Measurements from ENCODE around the gene TOR1AIP1.
"Not testable (repeated sequence)": the region's sequence is repeated elsewhere in the genome, so short reads cannot be mapped to it uniquely, and the experiment has no call there.

Gene TOR1AIP1

DNA sequence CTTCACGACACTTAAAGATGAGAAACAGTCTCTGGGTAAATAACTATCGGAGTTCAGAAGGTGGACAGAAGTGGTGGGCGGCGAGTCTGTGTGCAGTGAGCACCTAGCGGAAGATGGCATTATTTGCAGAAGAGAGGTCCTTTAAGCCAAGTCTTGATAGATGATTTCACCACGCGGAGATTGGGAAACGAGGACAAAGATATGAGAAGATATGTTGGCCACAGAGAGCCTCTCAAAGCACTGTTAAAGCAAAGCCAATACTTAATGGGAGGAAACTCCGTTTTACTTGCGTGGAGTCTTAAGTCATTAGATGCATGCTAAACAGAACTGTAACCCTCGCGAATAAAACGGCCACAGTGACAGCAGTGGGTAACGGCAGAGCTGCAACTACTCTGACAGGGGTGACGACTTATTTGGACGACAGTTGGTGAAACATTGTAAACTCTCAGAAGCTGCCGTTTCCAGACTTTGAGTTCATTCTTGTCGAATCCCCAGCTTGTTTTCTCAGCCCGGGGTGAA is 71.9 kb downstream of the TOR1AIP1 start:
- Histone ChIP-seq H3K36me3 (no peaks in the 10 kb centered on the region), H3K27ac (peak overlapping the region; percentile 98), H3K4me1 (peaks cover 0 to 38% (median 14%) of the 10 kb centered on the region in 4 donors), H3K9me3 (no peaks in the 10 kb centered on the region), H3K27me3 (no peaks in the 10 kb centered on the region), H3K4me3 (peak overlapping the region; percentile 90 to 97)
- intact Hi-C loops (cut with DNase I; ENCODE audit: low total_unique reads), result loop anchor here (5.0 kb wide), 1 partner anchor 72 kb away; the partner anchor contains the start of gene TOR1AIP1
- TF ChIP-seq, protein P1, sequence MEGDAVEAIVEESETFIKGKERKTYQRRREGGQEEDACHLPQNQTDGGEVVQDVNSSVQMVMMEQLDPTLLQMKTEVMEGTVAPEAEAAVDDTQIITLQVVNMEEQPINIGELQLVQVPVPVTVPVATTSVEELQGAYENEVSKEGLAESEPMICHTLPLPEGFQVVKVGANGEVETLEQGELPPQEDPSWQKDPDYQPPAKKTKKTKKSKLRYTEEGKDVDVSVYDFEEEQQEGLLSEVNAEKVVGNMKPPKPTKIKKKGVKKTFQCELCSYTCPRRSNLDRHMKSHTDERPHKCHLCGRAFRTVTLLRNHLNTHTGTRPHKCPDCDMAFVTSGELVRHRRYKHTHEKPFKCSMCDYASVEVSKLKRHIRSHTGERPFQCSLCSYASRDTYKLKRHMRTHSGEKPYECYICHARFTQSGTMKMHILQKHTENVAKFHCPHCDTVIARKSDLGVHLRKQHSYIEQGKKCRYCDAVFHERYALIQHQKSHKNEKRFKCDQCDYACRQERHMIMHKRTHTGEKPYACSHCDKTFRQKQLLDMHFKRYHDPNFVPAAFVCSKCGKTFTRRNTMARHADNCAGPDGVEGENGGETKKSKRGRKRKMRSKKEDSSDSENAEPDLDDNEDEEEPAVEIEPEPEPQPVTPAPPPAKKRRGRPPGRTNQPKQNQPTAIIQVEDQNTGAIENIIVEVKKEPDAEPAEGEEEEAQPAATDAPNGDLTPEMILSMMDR (IDR thresholded peaks at IDR 0.05), result peak in 1 of 2 experiments; percentile 34
- peak in 1 of 2 donors; percentile 60 for DNase-seq

DNA sequence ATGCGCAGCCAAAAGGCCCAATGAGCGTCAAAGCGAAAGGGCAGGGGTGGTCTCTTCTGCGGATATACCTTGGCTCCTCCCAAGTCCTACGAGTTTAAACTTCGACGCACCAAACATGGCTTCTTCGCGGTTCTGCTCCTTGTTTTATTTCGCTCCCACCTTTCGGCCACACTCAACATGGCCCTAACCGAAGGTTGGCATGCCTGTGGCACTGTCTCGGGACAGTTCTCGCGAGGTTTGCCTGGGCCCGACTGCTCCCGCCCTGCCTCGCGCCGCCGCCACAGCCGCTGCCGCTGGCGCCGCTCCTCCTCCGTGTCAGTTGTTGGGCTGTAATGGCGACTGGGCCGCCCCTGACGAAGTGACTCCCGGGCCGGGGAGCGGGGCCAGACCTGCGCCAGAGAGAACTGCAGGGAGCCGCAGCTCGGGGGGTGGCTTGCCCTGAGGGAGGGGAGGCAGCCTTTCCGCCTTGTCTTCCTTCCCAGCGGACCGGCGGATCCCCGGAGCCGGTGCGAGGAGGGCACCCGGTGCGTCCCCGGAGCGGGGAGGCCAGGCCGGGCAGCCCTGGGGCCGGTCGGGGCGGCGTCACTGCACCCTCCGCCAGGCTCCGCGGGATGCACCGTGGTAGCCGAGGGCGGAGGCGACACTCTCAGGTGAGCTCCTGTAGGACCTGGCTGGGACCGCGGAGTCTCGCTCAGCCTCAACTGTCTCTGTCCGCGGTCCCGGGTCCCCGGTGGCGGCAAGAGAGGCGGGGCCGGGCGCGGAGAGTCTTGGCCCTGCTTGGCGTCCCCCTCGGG is 72.6 kb downstream of the TOR1AIP1 start, which contains the start of gene CEP350:
CEP350 (plus strand) TSS at position 318 of the 794 bp plus-strand sequence. CDS start 31,372 bp downstream, outside the sequence.
- H3K36me3 ChIP-seq, result no peaks in the 10 kb centered on the region
- H3K4me1 ChIP-seq, result peaks cover 0 to 44% (median 14%) of the 10 kb centered on the region in 4 donors
- no peaks in the 10 kb centered on the region for H3K27me3 ChIP-seq
- peak within 1 kb of the TSS; percentile 98 for H3K27ac ChIP-seq
- peak; percentile 98 to 99 for DNase-seq
- intact Hi-C loops (cut with DNase I; ENCODE audit: low total_unique reads), result loop anchor here (5.0 kb wide), 1 partner anchor 72 kb away; the partner anchor contains the start of gene TOR1AIP1
- TF ChIP-seq, protein P1 (IDR thresholded peaks at IDR 0.05), result no peak
- H3K9me3 ChIP-seq, result no peaks in the 10 kb centered on the region
- H3K4me3 ChIP-seq, result peak within 1 kb of the TSS; percentile 90 to 97

DNA sequence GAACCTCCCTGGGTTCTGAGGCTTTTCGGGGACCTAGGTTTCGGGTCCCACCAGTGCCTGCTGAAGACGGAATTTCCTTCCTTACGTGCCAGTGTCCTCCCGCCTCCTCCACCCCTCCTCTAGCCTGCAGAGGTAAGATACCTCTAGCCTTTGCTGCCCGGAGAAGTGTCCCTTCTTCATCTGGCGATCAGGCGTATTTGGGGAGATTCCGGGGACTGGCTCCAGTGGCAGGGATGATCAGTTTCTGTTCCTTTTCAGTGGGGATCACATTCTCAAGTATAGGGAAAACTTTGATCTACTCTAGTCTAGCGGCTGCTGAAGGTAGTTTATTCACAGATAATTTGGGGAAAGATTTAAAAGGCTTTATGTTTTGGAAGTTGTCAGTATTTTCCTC is 73.2 kb downstream of the TOR1AIP1 start:
- TF ChIP-seq, protein P1 (IDR thresholded peaks at IDR 0.05), result peak in 1 of 2 experiments; percentile 17
- Histone ChIP-seq H3K9me3 (no peaks in the 10 kb centered on the region), H3K27ac (peak overlapping the region; percentile 98), H3K4me1 (peaks cover 0 to 44% (median 14%) of the 10 kb centered on the region in 4 donors), H3K27me3 (no peaks in the 10 kb centered on the region), H3K36me3 (no peaks in the 10 kb centered on the region), H3K4me3 (peak overlapping the region; percentile 90 to 97)
- intact Hi-C loops (cut with DNase I; ENCODE audit: low total_unique reads), result no loop called here
- DNase-seq, result no peak

DNA sequence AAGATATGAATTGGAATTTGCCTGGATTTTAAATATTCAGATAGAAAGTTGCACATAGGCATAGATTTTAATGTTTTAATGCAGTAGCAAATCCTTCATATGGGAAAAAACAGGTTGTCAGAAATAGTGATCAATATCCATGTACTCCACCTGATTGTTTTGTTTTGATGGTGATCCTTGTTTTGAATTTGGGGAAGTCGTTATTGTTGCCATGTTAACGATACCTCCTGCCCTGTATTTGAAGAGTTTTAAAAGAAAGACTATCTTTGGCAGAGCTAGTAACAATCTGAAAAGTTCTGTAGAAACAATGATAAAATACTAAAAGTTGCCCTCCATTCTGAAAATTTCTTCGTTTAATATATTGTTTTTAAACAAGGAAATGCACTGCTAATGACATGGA is 73.6 kb downstream of the TOR1AIP1 start:
- Histone ChIP-seq H3K36me3 (no peaks in the 10 kb centered on the region), H3K9me3 (no peaks in the 10 kb centered on the region), H3K27ac (peak overlapping the region; percentile 98), H3K4me1 (peaks cover 0 to 44% (median 14%) of the 10 kb centered on the region in 4 donors), H3K4me3 (peak overlapping the region; percentile 90 to 97), H3K27me3 (no peaks in the 10 kb centered on the region)
- TF ChIP-seq, protein P1 (IDR thresholded peaks at IDR 0.05), result no peak
- intact Hi-C loops (cut with DNase I; ENCODE audit: low total_unique reads), result no loop called here
- no peak for DNase-seq

DNA sequence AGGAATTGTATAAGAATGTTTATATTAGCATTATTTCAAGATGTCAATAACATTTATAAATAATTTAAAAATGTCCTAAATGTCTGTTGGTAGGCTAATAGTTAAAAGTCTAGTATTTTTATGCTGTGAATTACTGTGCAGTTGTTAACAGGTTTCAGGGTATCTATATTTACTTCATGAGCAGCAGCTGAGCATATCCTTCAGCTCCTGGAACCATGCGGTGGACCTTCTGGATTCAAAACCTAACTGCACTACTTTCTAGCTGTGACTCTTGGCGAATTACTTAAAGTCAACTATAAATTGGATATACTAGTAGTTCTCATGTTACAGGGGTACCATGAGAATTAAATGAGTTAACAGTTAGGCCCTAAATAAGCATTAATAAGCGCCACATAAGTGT is 76.3 kb downstream of the TOR1AIP1 start:
- no peaks in the 10 kb centered on the region for H3K36me3 ChIP-seq
- peak overlapping the region in 1 of 2 donors; percentile 4 for H3K27ac ChIP-seq
- peaks cover 0 to 42% (median 14%) of the 10 kb centered on the region in 4 donors for H3K4me1 ChIP-seq
- H3K27me3 ChIP-seq, result no peaks in the 10 kb centered on the region
- H3K4me3 ChIP-seq, result no peak overlapping the region
- no peak for DNase-seq
- H3K9me3 ChIP-seq, result no peaks in the 10 kb centered on the region
- TF ChIP-seq, protein P1 (IDR thresholded peaks at IDR 0.05), result no peak
- intact Hi-C loops (cut with DNase I; ENCODE audit: low total_unique reads), result no loop called here

DNA sequence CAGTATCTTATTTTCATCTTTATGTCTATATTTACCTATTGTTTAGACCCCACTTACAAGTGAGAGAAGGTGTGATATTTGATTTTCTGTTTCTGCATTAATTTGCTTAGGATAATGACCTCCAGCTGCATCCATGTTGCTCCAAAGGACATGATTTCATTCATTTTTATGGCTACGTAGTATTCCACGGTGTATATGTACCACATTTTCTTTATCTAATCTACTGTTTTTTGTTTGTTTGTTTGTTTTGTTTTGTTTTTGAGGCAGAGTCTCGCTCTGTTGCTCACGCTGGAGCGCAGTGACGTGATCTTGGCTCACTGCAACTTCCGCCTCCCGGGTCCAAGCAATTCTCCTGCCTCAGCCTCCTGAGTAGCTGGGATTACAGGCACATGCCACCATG is 80.1 kb downstream of the TOR1AIP1 start:
- H3K4me1 ChIP-seq, result peaks cover 0 to 53% (median 13%) of the 10 kb centered on the region in 4 donors
- H3K9me3 ChIP-seq; H3K27ac ChIP-seq; DNase-seq; H3K36me3 ChIP-seq; H3K27me3 ChIP-seq; intact Hi-C loops (cut with DNase I; ENCODE audit: low total_unique reads); H3K4me3 ChIP-seq: not testable (repeated sequence)
